Head of caudate nucleus (tissue), 42 donors: ENCODE results near the gene FBXL4.
"Not testable (repeated sequence)": the region's sequence is repeated elsewhere in the genome, so short reads cannot be mapped to it uniquely, and the experiment has no call there.

ENCODE experiments used
- DNase-seq, 42 donors: peaks; one replicate each; pipeline versions ENCODE4 v3.0.0 to v3.0.0-alpha.2; 2020 to 2021; ENCODE audit warnings: mixed read lengths in 7 of 42
- intact Hi-C: fragments of 100-400 bp; cut with DNase I; formaldehyde crosslinking; loops from one replicate; pipeline ENCODE4 v1.15.0; 2022

Gene FBXL4

GRCh38 chr6:98946879-98947410 lies 801 bp downstream of the FBXL4 start:
- peak in 29 of 42 donors; percentile 4 to 59 (median 23) for DNase-seq
- intact Hi-C loops = no loop called here

- intact Hi-C loops = no loop called here
Measured at GRCh38 chr6:98946266-98946878, 1.4 kb downstream of the FBXL4 start.

GRCh38 chr6:98945311-98946115 lies 2.2 kb downstream of the FBXL4 start:
- no peak for DNase-seq
- intact Hi-C loops = no loop called here

More at GRCh38 chr6:98946266-98946878, 1.4 kb downstream of the FBXL4 start:
- DNase-seq = no peak

GRCh38 chr6:98944598-98945081 lies 3.1 kb downstream of the FBXL4 start:
- intact Hi-C loops = no loop called here
- no peak for DNase-seq

- intact Hi-C loops = no loop called here
Measured at GRCh38 chr6:98944168-98944567, 3.6 kb downstream of the FBXL4 start.

GRCh38 chr6:98942263-98942803 lies 5.4 kb downstream of the FBXL4 start:
- intact Hi-C loops = no loop called here
- DNase-seq = no peak

More at GRCh38 chr6:98944168-98944567, 3.6 kb downstream of the FBXL4 start:
- no peak for DNase-seq

GRCh38 chr6:98941319-98941718 lies 6.4 kb downstream of the FBXL4 start:
- DNase-seq = no peak
- intact Hi-C loops = no loop called here

GRCh38 chr6:98937351-98937750 lies 10.4 kb downstream of the FBXL4 start:
- intact Hi-C loops = no loop called here
- no peak for DNase-seq

- no peak for DNase-seq
- intact Hi-C loops = no loop called here
Measured at GRCh38 chr6:98932381-98932780, 15.4 kb downstream of the FBXL4 start.

GRCh38 chr6:98931696-98932095 lies 16.1 kb downstream of the FBXL4 start:
- intact Hi-C loops = no loop called here
- DNase-seq = peak in 2 of 42 donors; percentile 31 to 44

GRCh38 chr6:98929498-98930060 lies 18.2 kb downstream of the FBXL4 start:
- no peak for DNase-seq
- intact Hi-C loops = no loop called here

GRCh38 chr6:98928688-98929087 lies 19.1 kb downstream of the FBXL4 start:
- no peak for DNase-seq
- intact Hi-C loops = no loop called here

GRCh38 chr6:98927534-98927933 lies 20.2 kb downstream of the FBXL4 start:
- intact Hi-C loops = no loop called here
- no peak for DNase-seq

- no peak for DNase-seq
- intact Hi-C loops = no loop called here
Measured at GRCh38 chr6:98925831-98926230, 21.9 kb downstream of the FBXL4 start.

- DNase-seq = no peak
- intact Hi-C loops = no loop called here
Measured at GRCh38 chr6:98924647-98925046, 23.1 kb downstream of the FBXL4 start.

GRCh38 chr6:98920904-98921431 lies 26.8 kb downstream of the FBXL4 start:
- DNase-seq = no peak
- intact Hi-C loops = no loop called here

- DNase-seq, intact Hi-C loops: not testable (repeated sequence)
Measured at GRCh38 chr6:98910946-98911345, 36.8 kb downstream of the FBXL4 start.

- intact Hi-C loops = no loop called here
- no peak for DNase-seq
Measured at GRCh38 chr6:98909236-98909635, 38.5 kb downstream of the FBXL4 start.

GRCh38 chr6:98906342-98906741 lies 41.4 kb downstream of the FBXL4 start:
- intact Hi-C loops, DNase-seq: not testable (repeated sequence)
